SK-N-SH treated with all-trans-retinoic acid at 6 μM for 48 hours (cell line): ENCODE results near the gene KCNIP2.

ENCODE experiments used
- ARNTL ChIP-seq: fragments of 450-650 bp; formaldehyde crosslinking; IDR thresholded peaks from 2 replicates; pipeline ENCODE4 v1.5.0; 2020; ENCODE audit warnings: low read depth, mild to moderate bottlenecking, moderate library complexity, borderline replicate concordance
- BACH2 ChIP-seq: fragments of 250-450 bp; sonication (Bioruptor Pico); IDR thresholded peaks from 2 replicates; pipeline ENCODE4 v1.9.0; 2021; ENCODE audit warnings: mild to moderate bottlenecking, borderline replicate concordance
- CSDC2 ChIP-seq: fragments of 250-450 bp; sonication (Bioruptor Pico); IDR thresholded peaks from 2 replicates; pipeline ENCODE4 v1.5.0; 2020; ENCODE audit warnings: mild to moderate bottlenecking, moderate library complexity
- ESRRG ChIP-seq: fragments of 250-450 bp; sonication (Bioruptor Pico); IDR thresholded peaks from 2 replicates; pipeline ENCODE4 v1.6.1; 2021; ENCODE audit warnings: mild to moderate bottlenecking
- ISL1 ChIP-seq: fragments of 250-450 bp; sonication (Bioruptor Pico); IDR thresholded peaks from 2 replicates; pipeline ENCODE4 v2.1.2; 2022; ENCODE audit warnings: mild to moderate bottlenecking, moderate library complexity
- PATZ1 ChIP-seq: fragments of 250-450 bp; sonication (Bioruptor Pico); IDR thresholded peaks from 2 replicates; pipeline ENCODE4 v1.8.0; 2020; ENCODE audit warnings: mild to moderate bottlenecking, moderate library complexity, borderline replicate concordance
- TCF4 ChIP-seq: fragments of 250-450 bp; sonication (Bioruptor Pico); IDR thresholded peaks from 2 replicates; pipeline ENCODE4 v1.8.0; 2021; ENCODE audit warnings: mild to moderate bottlenecking, moderate library complexity, borderline replicate concordance
- TOX ChIP-seq: fragments of 250-450 bp; sonication (Bioruptor Pico); IDR thresholded peaks from 2 replicates; pipeline ENCODE4 v1.8.0; 2021; ENCODE audit warnings: mild to moderate bottlenecking, moderate library complexity, borderline replicate concordance
- ZC3H10 ChIP-seq: fragments of 250-450 bp; sonication (Bioruptor Pico); IDR thresholded peaks from 2 replicates; pipeline ENCODE4 v1.5.1; 2021; ENCODE audit warnings: mild to moderate bottlenecking, moderate library complexity
- ZFP3 ChIP-seq: fragments of 250-450 bp; sonication (Bioruptor Pico); IDR thresholded peaks from 2 replicates; pipeline ENCODE4 v1.5.0; 2020; ENCODE audit warnings: mild to moderate bottlenecking, moderate library complexity
- ZFP30 ChIP-seq: fragments of 450-650 bp; formaldehyde crosslinking; IDR thresholded peaks from 2 replicates; pipeline ENCODE4 v1.5.0; 2022; ENCODE audit warnings: mild to moderate bottlenecking, moderate library complexity
- ZNF70 ChIP-seq: fragments of 450-650 bp; formaldehyde crosslinking; IDR thresholded peaks from 2 replicates; pipeline ENCODE4 v1.5.0; 2020; ENCODE audit warnings: mild to moderate bottlenecking, moderate library complexity

GRCh38 chr10:101840102-101840684 is 3.4 kb downstream of the KCNIP2 start:
- TF ChIP-seq ZFP3 (CRISPR knock-in tag) = no peak
- no peak for TF ChIP-seq TCF4
- no peak for TF ChIP-seq PATZ1 (CRISPR knock-in tag)
- no peak for TF ChIP-seq ZFP30
- TF ChIP-seq TOX (CRISPR knock-in tag) = no peak
- no peak for TF ChIP-seq ESRRG (CRISPR knock-in tag)
- no peak for TF ChIP-seq ARNTL
- no peak for TF ChIP-seq BACH2 (CRISPR knock-in tag)
- no peak for TF ChIP-seq ISL1 (CRISPR knock-in tag)
- TF ChIP-seq CSDC2 = no peak
- no peak for TF ChIP-seq ZNF70 (CRISPR knock-in tag)
- no peak for TF ChIP-seq ZC3H10 (CRISPR knock-in tag)
